CD4-positive, CD25-positive, alpha-beta regulatory T cell (primary cell): ENCODE measurements around the gene FLAD1. TPM values are rescaled to one million over a fixed set of nuclear protein-coding genes. Genes with fewer than 3 reads are reported as not detected.

Experiments used
- ATAC-seq, 2 donors: fragments of 150-1000 bp; cut with Tn5 transposase; one replicate each; pipeline ENCODE4 v1.10.0; 2021; ENCODE audit warnings: low read depth in 2 of 2, moderate number of reproducible peaks in 2 of 2, moderate library complexity in 1 of 2
- DNase-seq, 3 donors: peaks; one replicate each; pipeline versions ENCODE4 v3.0.0 to v3.0.0-alpha.2; 2012 to 2022; ENCODE audit warnings: mixed read lengths in 1 of 3
- H3K27ac ChIP-seq: one replicate; pipeline ENCODE4 v1.7.0; 2013; ENCODE audit warnings: mild to moderate bottlenecking, low read length; ENCODE audit not compliant: insufficient read depth, poor library complexity, severe bottlenecking
- H3K27me3 ChIP-seq: one replicate; pipeline ENCODE4 v1.7.0; 2013; ENCODE audit warnings: low read length; ENCODE audit not compliant: control insufficient read depth, insufficient read depth
- H3K36me3 ChIP-seq: one replicate; pipeline ENCODE4 v1.7.0; 2013; ENCODE audit warnings: mild to moderate bottlenecking, low read length, moderate library complexity; ENCODE audit not compliant: control insufficient read depth, insufficient read depth
- H3K4me1 ChIP-seq: 2 replicates; pipeline ENCODE4 v1.7.0; 2013; ENCODE audit warnings: mild to moderate bottlenecking, low read length; ENCODE audit not compliant: insufficient read depth, control insufficient read depth, poor library complexity, severe bottlenecking
- H3K4me3 ChIP-seq: one replicate; pipeline ENCODE4 v1.7.0; 2013; ENCODE audit warnings: low read depth, mild to moderate bottlenecking, low read length, moderate library complexity
- H3K9me3 ChIP-seq, 2 experiments: 1 replicate in 1 of 2; 2 replicates in 1 of 2; pipeline ENCODE4 v1.7.0; 2013; ENCODE audit warnings: low read length in 2 of 2, mild to moderate bottlenecking in 1 of 2, moderate library complexity in 1 of 2; ENCODE audit not compliant: control insufficient read depth in 2 of 2
- H3K27ac Mint-ChIP-seq, 3 donors: one replicate each; pipeline ENCODE4 v1.8.0; 2020 to 2022; ENCODE audit warnings: mild to moderate bottlenecking in 3 of 3, mixed read lengths in 3 of 3, moderate library complexity in 2 of 3
- H3K27me3 Mint-ChIP-seq: one replicate; pipeline ENCODE4 v1.8.0; 2022; ENCODE audit warnings: mild to moderate bottlenecking, mixed read lengths
- H3K36me3 Mint-ChIP-seq: one replicate; pipeline ENCODE4 v1.8.0; 2020; ENCODE audit warnings: mixed read lengths
- H3K4me1 Mint-ChIP-seq, 4 donors: one replicate each; pipeline ENCODE4 v1.8.0; 2020 to 2022; ENCODE audit warnings: mixed read lengths in 4 of 4, mild to moderate bottlenecking in 1 of 4
- H3K4me3 Mint-ChIP-seq, 4 donors: one replicate each; pipeline ENCODE4 v1.8.0; 2020 to 2022; ENCODE audit warnings: mild to moderate bottlenecking in 4 of 4, mixed read lengths in 4 of 4, moderate library complexity in 3 of 4
- H3K9me3 Mint-ChIP-seq, 7 donors: one replicate each; pipeline ENCODE4 v1.8.0; 2020 to 2022; ENCODE audit warnings: mixed read lengths in 7 of 7, mild to moderate bottlenecking in 3 of 7, moderate library complexity in 2 of 7
- polyA plus RNA-seq, 4 donors: library from polyadenylated mRNA; unstranded; fragments of 300-500 nt; fragmentation: Illumina TruSeq; gene quantifications; one replicate each; pipeline ENCODE4 v1.2.3, GENCODE V29; 2021
- total RNA-seq: library from RNA; stranded (reverse); gene quantifications from one replicate; pipeline ENCODE4 v1.2.3, GENCODE V29; 2022

FLAD1 gene
- total and polyA plus RNA-seq, 5 donors from 2014 or later: 39.1 to 60.3 (median 42.6) TPM

DNA sequence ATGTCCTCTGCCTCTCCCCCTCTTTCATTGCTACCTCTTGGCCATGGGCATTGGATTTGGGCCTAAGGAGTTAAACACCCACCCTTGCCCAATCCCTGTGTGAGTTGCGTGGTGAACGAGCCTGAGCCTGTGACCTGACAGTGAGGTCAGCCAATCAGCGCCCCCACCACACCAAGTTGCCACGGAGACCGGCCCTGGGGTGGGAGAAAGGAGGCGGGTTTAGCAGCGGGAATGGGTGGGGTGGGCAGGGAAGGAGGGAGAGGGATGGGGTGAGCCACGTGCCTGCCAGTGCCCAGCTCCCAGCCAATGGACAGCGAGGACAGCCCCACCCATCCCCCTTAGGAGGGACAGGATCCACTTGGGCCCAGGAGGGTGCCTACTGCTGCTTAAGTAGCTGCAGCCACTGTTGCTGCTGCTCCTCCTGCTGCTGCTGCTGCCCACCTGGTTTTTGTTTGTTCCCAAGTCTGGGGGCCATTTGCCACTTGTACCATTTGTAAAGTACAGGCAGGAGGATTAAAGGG lies 28.9 kb downstream of the FLAD1 start:
- Histone ChIP-seq H3K27me3 (no peaks in the 10 kb centered on the region), H3K27ac (peak overlapping the region; percentile 84), H3K4me3 (peak overlapping the region; percentile 63), H3K4me1 (peaks cover 100% of the 10 kb centered on the region), H3K9me3 (no peaks in the 10 kb centered on the region), H3K36me3 (peaks cover 16% of the 10 kb centered on the region)
- Mint-ChIP-seq H3K27ac (peak overlapping the region; percentile 80 to 97 (median 92)), H3K4me1 (peaks cover 6 to 84% (median 47%) of the 10 kb centered on the region in 4 donors), H3K36me3 (peaks cover 12% of the 10 kb centered on the region), H3K9me3 (no peaks in the 10 kb centered on the region), H3K27me3 (no peaks in the 10 kb centered on the region), H3K4me3 (peak overlapping the region; percentile 75 to 95 (median 89))
- peak in 1 of 2 donors; percentile 4 for ATAC-seq
- peak in 1 of 3 donors; percentile 57 for DNase-seq

DNA sequence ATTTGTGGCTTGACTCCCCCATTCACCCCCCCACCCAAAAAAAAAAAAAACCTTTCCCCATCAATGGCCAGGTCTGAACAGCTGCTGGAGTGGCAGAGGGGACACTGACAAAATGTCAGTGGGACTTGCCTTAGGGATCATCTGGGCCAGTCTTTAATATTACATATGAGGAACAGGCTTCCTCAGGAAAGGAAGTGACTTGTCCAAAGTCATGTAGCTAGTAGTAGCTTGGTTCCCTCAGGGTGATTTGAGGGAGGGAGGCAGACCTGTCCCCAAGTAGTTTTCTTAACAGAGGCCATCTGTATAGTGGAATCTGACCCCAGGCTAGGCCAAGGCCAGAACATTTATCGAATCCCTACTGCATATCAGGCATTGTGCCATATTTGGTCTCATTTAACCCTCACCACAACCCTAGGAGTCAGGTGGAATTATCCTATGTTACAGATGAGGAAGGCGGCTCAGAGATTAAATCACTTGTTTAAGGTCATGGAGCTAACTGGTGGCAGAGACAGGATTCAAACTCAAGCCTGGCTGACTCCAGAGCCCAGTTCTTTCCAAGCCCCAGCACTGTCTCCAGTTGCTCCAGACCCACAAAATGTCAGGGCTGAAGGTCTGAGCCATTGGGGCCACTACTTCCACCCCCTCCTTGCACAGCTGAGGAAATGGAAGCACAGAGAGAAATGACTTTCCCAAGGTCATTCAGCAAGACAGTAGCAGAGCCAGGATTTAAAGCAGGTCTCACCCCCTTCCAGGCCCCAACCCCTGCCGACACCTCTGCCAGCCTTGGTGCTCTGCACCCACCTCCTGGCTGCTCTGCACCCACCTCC lies 29.8 kb downstream of the FLAD1 start:
- Histone ChIP-seq H3K36me3 (peaks cover 16% of the 10 kb centered on the region), H3K4me1 (peaks cover 100% of the 10 kb centered on the region), H3K27me3 (no peaks in the 10 kb centered on the region), H3K27ac (peak overlapping the region; percentile 84), H3K4me3 (peak overlapping the region; percentile 63), H3K9me3 (no peaks in the 10 kb centered on the region)
- Mint-ChIP-seq H3K4me1 (peaks cover 6 to 83% (median 52%) of the 10 kb centered on the region in 4 donors), H3K9me3 (no peaks in the 10 kb centered on the region), H3K4me3 (peak overlapping the region; percentile 75 to 95 (median 89)), H3K36me3 (peaks cover 12% of the 10 kb centered on the region), H3K27ac (peak overlapping the region; percentile 80 to 97 (median 92)), H3K27me3 (no peaks in the 10 kb centered on the region)
- no peak for DNase-seq
- no peak for ATAC-seq

DNA sequence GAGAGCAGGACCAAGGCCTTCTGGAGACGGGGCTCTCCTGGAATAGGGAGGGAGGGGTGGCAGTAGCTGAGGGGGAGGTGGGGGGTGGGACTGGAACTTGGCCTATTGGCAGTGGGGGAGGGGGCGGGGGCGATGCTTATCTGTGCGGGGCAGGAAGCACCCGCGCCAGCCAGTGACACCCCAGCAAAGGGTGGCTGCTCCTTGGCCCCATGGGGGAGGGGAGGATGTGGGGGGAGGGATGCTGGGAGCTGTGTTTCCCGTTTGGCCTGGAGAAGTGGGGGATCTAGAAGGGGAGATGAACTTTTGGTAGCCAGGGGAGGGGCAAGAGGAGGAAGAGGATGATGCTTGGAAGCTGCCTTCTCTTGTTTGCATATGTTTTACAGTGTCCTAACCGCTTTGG lies 30.5 kb downstream of the FLAD1 start:
- Mint-ChIP-seq H3K4me3 (peak overlapping the region; percentile 81 to 95 (median 90)), H3K27me3 (no peaks in the 10 kb centered on the region), H3K36me3 (peaks cover 12% of the 10 kb centered on the region), H3K9me3 (no peaks in the 10 kb centered on the region), H3K27ac (peak overlapping the region; percentile 80 to 97 (median 92)), H3K4me1 (peaks cover 6 to 79% (median 53%) of the 10 kb centered on the region in 4 donors)
- H3K27ac ChIP-seq: peak overlapping the region; percentile 84
- H3K4me3 ChIP-seq: peak overlapping the region; percentile 60
- peaks cover 16% of the 10 kb centered on the region for H3K36me3 ChIP-seq
- DNase-seq (peak; percentile 37 to 74 (median 42)), ATAC-seq (no peak)
- H3K9me3 ChIP-seq: no peaks in the 10 kb centered on the region
- peaks cover 99% of the 10 kb centered on the region for H3K4me1 ChIP-seq
- no peaks in the 10 kb centered on the region for H3K27me3 ChIP-seq

- Mint-ChIP-seq H3K27me3 (no peaks in the 10 kb centered on the region), H3K9me3 (peaks cover 0 to 2% (median 0%) of the 10 kb centered on the region in 7 donors), H3K4me1 (peaks cover 12 to 82% (median 59%) of the 10 kb centered on the region in 4 donors), H3K36me3 (peaks cover 13% of the 10 kb centered on the region), H3K4me3 (peak overlapping the region; percentile 81 to 91 (median 86)), H3K27ac (peak overlapping the region; percentile 92 to 99 (median 92))
- Histone ChIP-seq H3K4me3 (no peak overlapping the region), H3K27me3 (no peaks in the 10 kb centered on the region), H3K9me3 (no peaks in the 10 kb centered on the region), H3K27ac (peak overlapping the region; percentile 84), H3K36me3 (peaks cover 18% of the 10 kb centered on the region), H3K4me1 (peaks cover 86% of the 10 kb centered on the region)
- no peak for DNase-seq
- no peak for ATAC-seq
Measured at GRCh38 chr1:155014709-155015508, 31.8 kb downstream of the FLAD1 start.

DNA sequence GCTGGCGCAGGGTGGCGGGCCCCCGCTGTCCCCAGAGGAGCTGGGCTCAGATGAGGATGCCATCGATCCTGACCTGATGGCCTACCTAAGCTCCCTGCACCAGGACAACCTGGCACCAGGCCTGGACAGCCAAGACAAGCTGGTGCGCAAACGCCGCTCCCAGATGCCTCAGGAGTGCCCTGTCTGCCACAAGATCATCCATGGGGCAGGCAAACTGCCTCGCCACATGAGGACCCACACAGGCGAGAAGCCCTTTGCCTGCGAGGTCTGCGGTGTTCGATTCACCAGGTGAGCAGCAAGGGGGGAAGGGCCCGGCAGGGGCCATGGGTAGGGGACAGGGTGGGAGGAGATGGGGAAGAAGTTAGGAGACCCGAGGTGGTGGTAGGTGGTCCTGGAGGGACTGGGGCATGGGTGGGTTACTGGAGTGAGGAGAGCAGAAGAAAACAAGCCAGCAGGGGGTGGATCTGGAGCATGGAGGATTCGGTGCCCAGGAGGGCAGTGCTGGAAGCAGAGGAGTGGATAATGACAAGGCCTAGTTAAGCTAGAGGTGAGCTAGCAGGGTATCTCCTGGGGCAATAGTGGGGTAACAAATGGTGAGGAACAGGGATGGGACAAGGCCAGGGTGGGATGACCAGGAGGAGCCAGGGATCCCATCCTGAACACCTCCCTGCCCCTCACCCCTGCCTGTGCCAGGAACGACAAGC lies 32.5 kb downstream of the FLAD1 start:
- H3K4me3 Mint-ChIP-seq: peak overlapping the region; percentile 62 to 89 (median 76)
- no peaks in the 10 kb centered on the region for H3K27me3 ChIP-seq
- DNase-seq (no peak), ATAC-seq (no peak)
- H3K4me1 ChIP-seq: peaks cover 79% of the 10 kb centered on the region
- H3K27ac ChIP-seq: peak overlapping the region; percentile 84
- H3K27me3 Mint-ChIP-seq: no peaks in the 10 kb centered on the region
- no peaks in the 10 kb centered on the region for H3K9me3 ChIP-seq
- H3K36me3 Mint-ChIP-seq: peaks cover 12% of the 10 kb centered on the region
- H3K4me1 Mint-ChIP-seq: peaks cover 14 to 81% (median 58%) of the 10 kb centered on the region in 4 donors
- H3K4me3 ChIP-seq: no peak overlapping the region
- peaks cover 0 to 2% (median 0%) of the 10 kb centered on the region in 7 donors for H3K9me3 Mint-ChIP-seq
- peak overlapping the region; percentile 92 to 99 (median 94) for H3K27ac Mint-ChIP-seq
- H3K36me3 ChIP-seq: peaks cover 18% of the 10 kb centered on the region

DNA sequence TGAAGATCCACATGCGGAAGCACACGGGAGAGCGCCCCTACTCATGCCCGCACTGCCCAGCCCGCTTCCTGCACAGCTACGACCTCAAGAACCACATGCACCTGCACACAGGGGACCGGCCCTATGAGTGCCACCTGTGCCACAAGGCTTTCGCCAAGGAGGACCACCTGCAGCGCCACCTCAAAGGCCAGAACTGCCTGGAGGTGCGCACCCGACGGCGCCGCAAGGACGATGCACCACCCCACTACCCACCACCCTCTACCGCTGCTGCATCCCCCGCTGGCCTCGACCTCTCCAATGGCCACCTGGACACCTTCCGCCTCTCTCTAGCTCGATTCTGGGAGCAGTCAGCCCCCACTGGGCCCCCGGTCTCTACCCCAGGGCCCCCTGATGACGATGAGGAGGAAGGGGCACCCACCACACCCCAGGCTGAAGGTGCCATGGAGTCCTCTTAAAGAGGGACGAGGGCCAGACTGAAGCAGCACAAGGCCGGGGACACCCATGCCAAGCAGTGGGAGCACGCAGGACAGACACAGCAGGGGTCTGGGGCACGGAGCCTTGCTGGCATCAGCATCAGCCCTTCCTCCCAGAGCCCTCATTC lies 33.2 kb downstream of the FLAD1 start:
- Mint-ChIP-seq H3K4me1 (peaks cover 14 to 75% (median 59%) of the 10 kb centered on the region in 4 donors), H3K27ac (peak overlapping the region; percentile 92 to 99 (median 94)), H3K4me3 (peak overlapping the region; percentile 62 to 89 (median 76)), H3K9me3 (peaks cover 0 to 2% (median 0%) of the 10 kb centered on the region in 7 donors), H3K27me3 (no peaks in the 10 kb centered on the region), H3K36me3 (peaks cover 12% of the 10 kb centered on the region)
- peak overlapping the region; percentile 84 for H3K27ac ChIP-seq
- H3K9me3 ChIP-seq: no peaks in the 10 kb centered on the region
- H3K4me3 ChIP-seq: no peak overlapping the region
- peaks cover 72% of the 10 kb centered on the region for H3K4me1 ChIP-seq
- no peaks in the 10 kb centered on the region for H3K27me3 ChIP-seq
- DNase-seq: peak; percentile 22 to 71 (median 36)
- ATAC-seq: no peak
- peaks cover 18% of the 10 kb centered on the region for H3K36me3 ChIP-seq
